Stomach (tissue), 4 donors: ENCODE measurements around the gene ATP13A3.

Source experiments
- CTCF ChIP-seq, 7 experiments: fragments of 450-650 bp in 4 of 7; fragments of 200-600 bp in 3 of 7; sonication (generic) in 3 of 7; IDR thresholded peaks; one replicate each; pipeline ENCODE4 v1.5.1; 2016 to 2019; ENCODE audit warnings: antibody characterized with exemption in 7 of 7, control low read depth in 2 of 7, mild to moderate bottlenecking in 1 of 7
- EP300 ChIP-seq: sonication (generic); formaldehyde crosslinking; IDR thresholded peaks from one replicate; pipeline ENCODE4 v1.6.1; 2017; ENCODE audit warnings: antibody characterized with exemption
- POLR2AphosphoS5 ChIP-seq, 3 donors: sonication (generic); formaldehyde crosslinking; IDR thresholded peaks; one replicate each; pipeline ENCODE4 v1.6.1; 2016; ENCODE audit warnings: antibody characterized with exemption in 3 of 3

DNA sequence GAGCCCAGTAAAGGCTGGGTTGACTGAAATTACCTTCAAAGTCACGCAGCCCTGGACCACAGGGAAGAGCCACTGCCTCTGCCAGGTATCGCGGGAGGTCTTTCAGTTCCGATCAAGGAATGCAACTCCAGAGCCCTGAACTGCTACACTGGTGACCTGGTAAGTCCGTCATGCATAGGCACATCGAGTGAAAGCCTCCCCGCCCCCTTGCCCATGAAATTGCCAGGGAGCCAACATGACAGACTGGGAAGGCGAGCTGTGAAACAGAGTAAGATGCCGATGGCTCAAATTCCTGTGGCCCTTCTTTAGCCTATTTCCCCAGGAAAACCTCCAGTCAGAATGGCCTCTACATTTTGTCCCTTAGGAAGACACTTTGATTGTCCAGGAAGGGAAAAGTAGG is 85.5 kb downstream of the ATP13A3 start:
- TF ChIP-seq CTCF (IDR thresholded peaks at IDR 0.05) (no peak), EP300 (no peak), POLR2AphosphoS5 (IDR thresholded peaks at IDR 0.05) (no peak)
